Gastrocnemius medialis (tissue), 4 donors: Measurements from ENCODE around the gene CAMK4.

ENCODE experiments used
- CTCF ChIP-seq, 5 experiments: fragments of 450-650 bp in 3 of 5; fragments of 200-600 bp in 2 of 5; sonication (generic) in 2 of 5; IDR thresholded peaks in 4 of 5; conservative IDR thresholded peaks in 1 of 5; 1 replicate in 4 of 5; 2 replicates in 1 of 5; pipeline ENCODE4 v1.5.1; 2016 to 2019; ENCODE audit warnings: antibody characterized with exemption in 5 of 5, mild to moderate bottlenecking in 3 of 5, moderate library complexity in 3 of 5
- POLR2A ChIP-seq, 2 donors: fragments of 450-650 bp; IDR thresholded peaks; one replicate each; pipeline ENCODE4 v1.6.1; 2017; ENCODE audit warnings: antibody characterized with exemption in 2 of 2, mild to moderate bottlenecking in 2 of 2, moderate library complexity in 2 of 2

- TF ChIP-seq CTCF (IDR thresholded peaks at IDR 0.05 in 4 of 5, conservative IDR thresholded peaks at IDR 0.05 in 1 of 5) (no peak), POLR2A (IDR thresholded peaks at IDR 0.05) (no peak)
Observed at GRCh38 chr5:111255169-111255568, 31.0 kb downstream of the CAMK4 start.
